ENCODE data around the gene GRK1.

GRK1 gene

GRCh38 chr13:113729187-113730019 is 62.4 kb downstream of the GRK1 start:
- no peak for DNase-seq (ENCODE audit: low spot score)

GRCh38 chr13:113730258-113730691 is 63.3 kb downstream of the GRK1 start:
- DNase-seq (ENCODE audit: low spot score) = no peak

GRCh38 chr13:113730831-113731191 is 63.8 kb downstream of the GRK1 start:
- DNase-seq (ENCODE audit: low spot score) = no peak

GRCh38 chr13:113731192-113732175 is 64.5 kb downstream of the GRK1 start:
- no peak for DNase-seq (ENCODE audit: low spot score)

- DNase-seq (ENCODE audit: low spot score) = no peak
Observed at GRCh38 chr13:113732176-113732960, 65.3 kb downstream of the GRK1 start.

- no peak for DNase-seq (ENCODE audit: low spot score)
Observed at GRCh38 chr13:113732961-113733950, 66.2 kb downstream of the GRK1 start.

- DNase-seq (ENCODE audit: low spot score) = no peak
Observed at GRCh38 chr13:113734099-113734825, 67.2 kb downstream of the GRK1 start.

- no peak for DNase-seq (ENCODE audit: low spot score)
Observed at GRCh38 chr13:113734826-113735125, 67.8 kb downstream of the GRK1 start.

GRCh38 chr13:113735194-113735593 is 68.2 kb downstream of the GRK1 start:
- no peak for DNase-seq (ENCODE audit: low spot score)

- no peak for DNase-seq (ENCODE audit: low spot score)
Observed at GRCh38 chr13:113735750-113736149, 68.7 kb downstream of the GRK1 start.

- DNase-seq (ENCODE audit: low spot score) = no peak
Observed at GRCh38 chr13:113736258-113736731, 69.3 kb downstream of the GRK1 start.

GRCh38 chr13:113737803-113738202 is 70.8 kb downstream of the GRK1 start:
- no peak for DNase-seq (ENCODE audit: low spot score)

- no peak for DNase-seq (ENCODE audit: low spot score)
Observed at GRCh38 chr13:113739527-113740285, 72.7 kb downstream of the GRK1 start.

- DNase-seq (ENCODE audit: low spot score) = no peak
Observed at GRCh38 chr13:113740286-113740556, 73.2 kb downstream of the GRK1 start.

- no peak for DNase-seq (ENCODE audit: low spot score)
Observed at GRCh38 chr13:113740661-113741060, 73.6 kb downstream of the GRK1 start.

GRCh38 chr13:113741191-113741668 is 74.2 kb downstream of the GRK1 start:
- no peak for DNase-seq (ENCODE audit: low spot score)

- DNase-seq (ENCODE audit: low spot score) = peak; percentile 36
Observed at GRCh38 chr13:113742000-113742441, 75.0 kb downstream of the GRK1 start.

GRCh38 chr13:113742445-113743120 is 75.6 kb downstream of the GRK1 start:
- DNase-seq (ENCODE audit: low spot score) = no peak

Data from NAMALWA (cell line).